IPS DF 6.9 (cell line): ENCODE results near the gene INSM2.
A peak's percentile ranks its signal among the peaks of the same experiment; 100 is the strongest.

Experiments
- DNase-seq: peaks from one replicate; pipeline ENCODE4 v3.0.0-alpha.2; 2013; ENCODE audit warnings: low read depth, low spot score
- H3K27ac ChIP-seq: one replicate; pipeline ENCODE4 v1.5.1; 2013; ENCODE audit warnings: low read length, control low read depth
- H3K27me3 ChIP-seq: 2 replicates; pipeline ENCODE4 v1.6.1; 2013; ENCODE audit warnings: mild to moderate bottlenecking, low read length; ENCODE audit not compliant: control insufficient read depth, insufficient read depth
- H3K36me3 ChIP-seq: 2 replicates; pipeline ENCODE4 v1.6.1; 2013; ENCODE audit warnings: low read length; ENCODE audit not compliant: control insufficient read depth, insufficient read depth
- H3K4me1 ChIP-seq: 2 replicates; pipeline ENCODE4 v1.6.1; 2013; ENCODE audit warnings: low read length; ENCODE audit not compliant: control insufficient read depth, insufficient read depth
- H3K4me3 ChIP-seq: 2 replicates; pipeline ENCODE4 v1.5.1; 2013; ENCODE audit warnings: mild to moderate bottlenecking, low read length
- H3K9me3 ChIP-seq: 2 replicates; pipeline ENCODE4 v1.6.1; 2013; ENCODE audit warnings: low read length, inconsistent platforms; ENCODE audit not compliant: control insufficient read depth, insufficient read depth
- WGBS: extraction: QIAGEN DNeasy Blood & Tissue Kit; methylation state at CpG from one replicate; pipeline ENCODE4 v1.1.7; 2013; ENCODE audit warnings: mixed read lengths, missing lambda C conversion rate; ENCODE audit not compliant: insufficient read length, insufficient coverage; 5-methylcytosine and 5-hydroxymethylcytosine counted together

Gene INSM2

GRCh38 chr14:35549551-35549950 is 15.6 kb downstream of the INSM2 start:
- DNase-seq: no peak
- Histone ChIP-seq H3K4me3 (no peak overlapping the region), H3K4me1 (no peaks in the 10 kb centered on the region; the same call in 1 of the 2 replicates), H3K36me3 (no peaks in the 10 kb centered on the region), H3K27me3 (no peaks in the 10 kb centered on the region), H3K27ac (no peak overlapping the region), H3K9me3 (no peaks in the 10 kb centered on the region)
- WGBS: no CpG with 5 or more reads among the region's 4 CpGs

- no peak overlapping the region for H3K27ac ChIP-seq
- WGBS: no CpG with 5 or more reads among the region's 1 CpG
- no peaks in the 10 kb centered on the region for H3K27me3 ChIP-seq
- no peak overlapping the region for H3K4me3 ChIP-seq
- no peak for DNase-seq
- no peaks in the 10 kb centered on the region; the same call in 1 of the 2 replicates for H3K4me1 ChIP-seq
- no peaks in the 10 kb centered on the region for H3K36me3 ChIP-seq
- no peaks in the 10 kb centered on the region for H3K9me3 ChIP-seq
Measured at GRCh38 chr14:35551081-35551480, 17.1 kb downstream of the INSM2 start.

GRCh38 chr14:35553808-35554207 is 19.8 kb downstream of the INSM2 start:
- no peak for DNase-seq
- Histone ChIP-seq H3K4me3 (no peak overlapping the region), H3K27me3 (no peaks in the 10 kb centered on the region), H3K4me1 (peaks cover 1% of the 10 kb centered on the region; the same call in 1 of the 2 replicates), H3K9me3 (no peaks in the 10 kb centered on the region), H3K36me3 (no peaks in the 10 kb centered on the region), H3K27ac (no peak overlapping the region)
- WGBS: no CpG with 5 or more reads among the region's 1 CpG

- H3K27ac ChIP-seq: no peak overlapping the region
- no peaks in the 10 kb centered on the region for H3K9me3 ChIP-seq
- WGBS: no CpG with 5 or more reads among the region's 1 CpG
- H3K36me3 ChIP-seq: no peaks in the 10 kb centered on the region
- H3K27me3 ChIP-seq: no peaks in the 10 kb centered on the region
- H3K4me1 ChIP-seq: 0 out of 2 replicates have a peak, but pooled peaks cover 1% of the 10 kb centered on the region
- no peak for DNase-seq
- no peak overlapping the region for H3K4me3 ChIP-seq
Measured at GRCh38 chr14:35556548-35556947, 22.6 kb downstream of the INSM2 start.

- no peak for DNase-seq
- H3K27me3 ChIP-seq: no peaks in the 10 kb centered on the region
- no peaks in the 10 kb centered on the region for H3K36me3 ChIP-seq
- 0 out of 2 replicates have a peak, but pooled peaks cover 1% of the 10 kb centered on the region for H3K4me1 ChIP-seq
- H3K27ac ChIP-seq: no peak overlapping the region
- H3K9me3 ChIP-seq: no peaks in the 10 kb centered on the region
- H3K4me3 ChIP-seq: no peak overlapping the region
Measured at GRCh38 chr14:35557221-35557747, 23.3 kb downstream of the INSM2 start.

GRCh38 chr14:35558680-35559079 is 24.7 kb downstream of the INSM2 start:
- H3K4me1 ChIP-seq: 0 out of 2 replicates have a peak, but pooled peaks cover 1% of the 10 kb centered on the region
- H3K36me3 ChIP-seq: no peaks in the 10 kb centered on the region
- no peak overlapping the region for H3K27ac ChIP-seq
- DNase-seq: peak; percentile 20
- H3K9me3 ChIP-seq: no peaks in the 10 kb centered on the region
- H3K4me3 ChIP-seq: no peak overlapping the region
- H3K27me3 ChIP-seq: no peaks in the 10 kb centered on the region
- no CpG with 5 or more reads among the region's 2 CpGs for WGBS

- H3K27me3 ChIP-seq: no peaks in the 10 kb centered on the region
- DNase-seq: no peak
- no peaks in the 10 kb centered on the region for H3K36me3 ChIP-seq
- no peak overlapping the region for H3K27ac ChIP-seq
- H3K4me3 ChIP-seq: no peak overlapping the region
- WGBS: no CpG with 5 or more reads among the region's 4 CpGs
- no peaks in the 10 kb centered on the region for H3K9me3 ChIP-seq
- no peaks in the 10 kb centered on the region for H3K4me1 ChIP-seq
Measured at GRCh38 chr14:35565871-35566464, 32.0 kb downstream of the INSM2 start.

- Histone ChIP-seq H3K27me3 (no peaks in the 10 kb centered on the region), H3K4me3 (no peak overlapping the region), H3K4me1 (no peaks in the 10 kb centered on the region), H3K9me3 (no peaks in the 10 kb centered on the region), H3K36me3 (no peaks in the 10 kb centered on the region), H3K27ac (no peak overlapping the region)
- WGBS: no CpG with 5 or more reads among the region's 8 CpGs
- DNase-seq: no peak
Measured at GRCh38 chr14:35571598-35571997, 37.6 kb downstream of the INSM2 start.

GRCh38 chr14:35573911-35574310 is 39.9 kb downstream of the INSM2 start:
- no peaks in the 10 kb centered on the region for H3K4me1 ChIP-seq
- no peak for DNase-seq
- no peaks in the 10 kb centered on the region for H3K27me3 ChIP-seq
- WGBS: no CpG with 5 or more reads among the region's 2 CpGs
- H3K9me3 ChIP-seq: no peaks in the 10 kb centered on the region
- H3K4me3 ChIP-seq: no peak overlapping the region
- no peaks in the 10 kb centered on the region for H3K36me3 ChIP-seq
- H3K27ac ChIP-seq: no peak overlapping the region

GRCh38 chr14:35576260-35576659 is 42.3 kb downstream of the INSM2 start:
- H3K9me3 ChIP-seq: no peaks in the 10 kb centered on the region
- H3K27me3 ChIP-seq: no peaks in the 10 kb centered on the region
- H3K4me1 ChIP-seq: no peaks in the 10 kb centered on the region
- DNase-seq: no peak
- H3K4me3 ChIP-seq: no peak overlapping the region
- H3K27ac ChIP-seq: no peak overlapping the region
- H3K36me3 ChIP-seq: no peaks in the 10 kb centered on the region

- WGBS: no CpG with 5 or more reads among the region's 1 CpG
- H3K4me1 ChIP-seq: no peaks in the 10 kb centered on the region
Measured at GRCh38 chr14:35576856-35577255, 42.9 kb downstream of the INSM2 start.

More at GRCh38 chr14:35576856-35577255, 42.9 kb downstream of the INSM2 start:
- Histone ChIP-seq H3K9me3 (no peaks in the 10 kb centered on the region), H3K36me3 (no peaks in the 10 kb centered on the region), H3K27ac (no peak overlapping the region), H3K27me3 (no peaks in the 10 kb centered on the region), H3K4me3 (no peak overlapping the region)
- no peak for DNase-seq
